SIG-M5 (cell line): ENCODE data around the gene CNST.
"Not testable (repeated sequence)": the region's sequence is repeated elsewhere in the genome, so short reads cannot be mapped to it uniquely, and the experiment has no call there.

Experiments used
- DNase-seq: peaks from one replicate; lab custom pipeline; 2025; lab: John Stamatoyannopoulos, UW

CNST gene

DNA sequence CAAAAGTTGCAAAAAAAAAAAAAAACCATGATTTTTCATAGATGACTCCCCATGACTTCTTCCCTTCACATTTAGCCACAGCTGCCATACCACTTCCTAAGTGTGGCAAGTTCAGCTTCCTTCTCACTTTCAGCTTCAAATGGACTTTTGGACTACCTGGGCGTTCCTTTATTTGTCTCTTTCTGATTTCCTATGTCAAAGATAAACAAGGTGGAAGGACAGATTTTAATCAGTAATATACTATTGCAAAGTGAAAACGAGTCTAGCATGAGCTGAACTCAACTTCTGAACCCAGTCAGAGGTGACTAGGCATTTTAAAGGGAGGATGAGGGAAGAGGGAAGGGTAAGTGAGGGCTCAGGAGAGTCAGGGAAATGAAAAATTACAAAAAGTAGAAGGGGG is 143.6 kb downstream of the CNST start:
- no peak for DNase-seq

DNA sequence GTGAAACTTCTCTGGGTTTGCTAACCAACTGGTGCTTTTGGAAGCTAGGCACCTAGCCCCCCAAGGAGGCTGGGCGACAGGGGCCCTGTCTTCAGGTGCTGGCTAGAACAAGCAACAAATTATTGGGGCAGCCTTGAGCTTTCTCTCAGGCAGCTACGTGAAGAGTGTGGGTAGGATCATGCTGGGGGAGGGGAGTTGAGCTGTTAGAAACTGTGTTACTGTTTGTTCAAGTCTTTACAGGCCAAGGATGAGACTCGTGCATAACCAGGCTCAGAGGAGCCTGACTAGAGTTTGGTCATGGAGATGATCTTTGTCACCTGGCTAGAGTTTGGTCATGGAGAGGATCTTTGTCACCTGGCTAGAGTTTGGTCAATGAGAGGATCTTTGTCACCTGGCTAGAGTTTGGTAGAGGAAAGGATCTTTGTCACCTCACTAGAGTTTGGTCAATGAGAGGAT is 145.3 kb downstream of the CNST start:
- DNase-seq, result no peak

DNA sequence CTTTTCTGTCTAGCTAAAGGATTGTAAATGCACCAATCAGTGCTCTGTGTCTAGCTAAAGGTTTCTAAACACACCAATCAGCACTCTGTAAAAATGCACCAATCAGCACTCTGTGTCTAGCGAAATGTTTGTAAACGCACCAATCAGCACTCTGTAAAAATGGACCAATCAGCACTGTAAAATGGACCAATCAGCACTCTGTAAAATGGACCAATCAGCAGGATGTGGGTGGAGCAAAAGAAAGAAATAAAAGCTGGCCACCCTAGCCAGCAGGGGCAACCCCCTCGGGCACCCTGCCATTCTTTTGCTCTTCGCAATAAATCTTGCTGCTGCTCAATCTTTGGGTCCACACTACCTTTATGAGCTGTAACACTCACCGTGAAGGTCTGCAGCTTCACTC is 146.2 kb downstream of the CNST start:
- DNase-seq, result not testable (repeated sequence)
